HTERT RPE-1 (cell line): ENCODE measurements around the gene LYSMD2.

Experiments used
- in situ Hi-C: fragments of 300-500 bp; cut with MboI; formaldehyde crosslinking; loops from 4 replicates; pipeline ENCODE4 v1.14.3; 2020; ENCODE audit warnings: low sequenced_read_pairs

LYSMD2 gene

DNA sequence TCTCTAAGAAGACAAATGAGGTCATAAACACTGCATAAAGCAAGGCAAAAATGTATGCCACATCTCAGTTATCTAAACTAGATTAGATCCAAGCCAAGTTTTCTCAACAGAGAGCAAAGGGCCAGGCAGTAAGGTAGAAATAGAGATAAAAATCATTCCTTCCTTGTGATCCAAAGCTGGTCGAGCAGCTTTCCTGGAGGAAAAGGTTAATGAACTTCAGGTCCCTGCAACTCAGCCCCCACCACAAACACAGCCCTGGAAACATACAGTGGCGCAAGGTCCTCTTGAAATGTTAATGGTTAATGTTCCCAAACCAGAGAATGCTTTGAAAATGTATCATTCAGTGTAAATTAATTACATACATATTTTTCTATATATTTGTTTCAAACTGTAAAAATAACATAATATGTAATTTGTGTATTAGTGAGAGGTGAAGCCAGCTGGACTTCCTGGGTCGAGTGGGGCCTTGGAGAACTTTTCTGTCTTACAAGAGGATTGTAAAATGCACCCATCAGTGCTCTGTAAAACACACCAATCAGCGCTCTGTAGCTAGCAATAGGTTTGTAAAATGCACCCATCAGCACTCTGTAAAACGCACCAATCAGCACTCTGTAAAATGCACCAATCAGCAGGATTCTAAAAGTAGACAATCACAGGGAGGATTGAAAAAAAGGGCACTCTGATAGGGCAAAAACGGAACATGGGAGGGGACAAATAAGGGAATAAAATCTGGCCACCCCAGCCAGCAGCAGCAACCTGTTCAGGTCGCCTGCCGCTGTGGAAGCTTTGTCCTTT is 17.1 kb downstream of the LYSMD2 start:
- in situ Hi-C loops: no loop called here

- in situ Hi-C loops: no loop called here
Measured at GRCh38 chr15:51718746-51719145, 18.7 kb downstream of the LYSMD2 start.

- in situ Hi-C loops: no loop called here
Measured at GRCh38 chr15:51718219-51718618, 19.2 kb downstream of the LYSMD2 start.

GRCh38 chr15:51714911-51715310 is 22.5 kb downstream of the LYSMD2 start:
- in situ Hi-C loops: no loop called here

DNA sequence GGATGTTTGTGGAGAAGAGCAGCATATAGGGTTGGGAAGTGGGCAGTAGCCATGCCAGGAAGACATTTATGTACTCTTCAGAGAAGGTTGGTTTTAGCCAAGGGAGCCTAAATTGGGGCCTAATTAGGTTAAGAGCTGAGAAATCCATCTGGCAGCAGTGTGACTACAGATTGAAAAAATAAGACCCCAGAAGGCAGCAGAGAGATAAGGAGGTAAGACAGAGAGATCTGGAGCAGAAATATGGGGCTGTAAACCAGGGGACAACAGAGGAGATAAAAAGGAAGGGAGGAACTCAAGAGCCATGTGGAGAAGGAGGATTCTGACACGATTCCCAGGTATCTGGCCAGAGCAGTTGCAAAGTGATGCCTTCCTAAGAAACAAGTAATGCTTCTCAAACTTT is 23.3 kb downstream of the LYSMD2 start:
- in situ Hi-C loops: no loop called here

GRCh38 chr15:51709031-51709430 is 28.4 kb downstream of the LYSMD2 start:
- in situ Hi-C loops: no loop called here

GRCh38 chr15:51708013-51708412 is 29.4 kb downstream of the LYSMD2 start:
- in situ Hi-C loops: no loop called here

DNA sequence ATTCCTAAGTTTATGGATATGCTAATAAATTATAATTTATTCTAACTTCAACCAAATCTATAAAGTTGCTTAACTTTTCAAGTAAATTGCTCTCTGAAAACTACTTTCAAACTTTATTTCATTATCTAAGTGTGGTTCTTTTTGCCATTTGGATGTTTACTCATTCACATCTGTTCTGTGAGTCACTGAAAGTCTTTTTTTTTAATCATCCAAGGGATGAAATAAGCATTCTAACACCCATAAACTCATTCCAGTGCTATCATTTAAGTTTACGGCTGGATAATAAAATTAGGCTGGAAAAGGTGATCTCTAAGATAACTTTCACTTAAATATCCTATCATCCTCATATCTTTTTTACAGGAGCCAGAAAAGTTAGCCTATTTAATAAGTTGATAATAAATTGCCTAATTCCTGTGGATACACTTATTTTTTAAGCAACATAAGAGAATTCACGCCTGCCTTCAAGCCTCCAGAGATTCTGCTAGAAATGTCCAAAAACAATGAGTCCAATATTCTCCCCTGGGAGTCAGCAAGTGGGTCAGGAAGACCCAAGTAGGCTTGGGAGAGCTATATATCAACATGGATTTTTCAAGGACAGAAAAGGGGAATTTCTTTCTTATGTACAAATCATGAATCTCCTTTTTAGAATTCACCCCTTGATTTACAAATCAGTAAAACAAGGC is 30.4 kb downstream of the LYSMD2 start:
- in situ Hi-C loops: no loop called here

GRCh38 chr15:51706291-51706690 is 31.2 kb downstream of the LYSMD2 start:
- in situ Hi-C loops: no loop called here

GRCh38 chr15:51702710-51703109 is 34.7 kb downstream of the LYSMD2 start:
- in situ Hi-C loops: no loop called here

DNA sequence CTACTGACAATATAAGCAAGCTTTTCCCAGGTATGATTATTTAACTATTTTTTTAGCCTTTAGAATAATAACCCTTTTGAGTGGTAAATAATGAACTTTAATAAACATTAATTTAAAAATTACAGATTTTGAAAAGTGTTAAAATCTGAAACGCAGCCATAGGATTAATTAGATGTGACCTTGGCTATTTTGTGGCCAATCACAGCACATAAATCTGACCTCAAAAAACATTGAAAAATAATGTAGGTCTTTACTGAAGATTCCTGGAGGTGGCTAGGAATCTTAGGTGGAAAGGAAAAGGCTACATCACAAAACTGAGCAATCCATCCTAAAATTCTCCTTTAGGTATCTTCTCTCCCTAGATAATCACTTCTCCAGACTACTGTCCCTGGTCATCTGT is 38.1 kb downstream of the LYSMD2 start:
- in situ Hi-C loops: no loop called here

DNA sequence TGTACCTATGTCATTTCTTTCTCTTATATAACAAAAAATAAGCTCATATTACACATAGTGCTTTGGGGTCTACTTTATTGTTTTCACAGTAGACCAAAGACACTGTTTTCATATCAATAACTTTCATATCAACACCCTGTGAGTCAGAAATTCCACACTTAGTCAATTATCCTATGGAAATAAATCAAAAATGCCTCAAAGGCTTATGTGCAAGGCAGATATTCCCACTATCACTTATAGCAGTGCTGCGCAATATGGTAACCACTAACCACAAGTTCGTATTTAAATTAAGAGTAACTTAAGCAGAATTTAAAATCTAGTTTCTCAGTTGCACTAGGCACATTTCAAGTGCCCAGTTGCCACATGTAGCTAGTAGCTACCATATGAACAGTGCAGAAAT is 40.3 kb downstream of the LYSMD2 start:
- in situ Hi-C loops: no loop called here

DNA sequence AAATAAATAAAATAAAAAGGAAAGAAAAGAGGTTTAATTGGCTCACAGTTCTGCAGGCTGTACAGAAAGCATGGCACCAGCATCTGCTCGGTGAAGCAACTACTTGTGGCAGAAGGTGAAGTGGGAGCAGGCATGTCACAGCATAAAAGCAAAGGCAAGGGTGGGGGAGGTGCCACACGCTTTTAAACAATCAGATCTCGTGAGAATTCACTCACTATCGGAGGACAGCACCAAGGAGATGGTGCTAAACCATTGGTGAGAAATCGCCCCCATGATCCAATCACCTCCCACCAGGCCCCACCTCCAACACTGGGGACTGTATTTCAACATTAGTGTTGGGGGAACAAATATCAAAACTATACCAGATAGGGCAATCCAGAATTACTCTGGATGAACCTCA is 40.9 kb downstream of the LYSMD2 start:
- in situ Hi-C loops: no loop called here

GRCh38 chr15:51692154-51692553 is 45.3 kb downstream of the LYSMD2 start:
- in situ Hi-C loops: no loop called here

DNA sequence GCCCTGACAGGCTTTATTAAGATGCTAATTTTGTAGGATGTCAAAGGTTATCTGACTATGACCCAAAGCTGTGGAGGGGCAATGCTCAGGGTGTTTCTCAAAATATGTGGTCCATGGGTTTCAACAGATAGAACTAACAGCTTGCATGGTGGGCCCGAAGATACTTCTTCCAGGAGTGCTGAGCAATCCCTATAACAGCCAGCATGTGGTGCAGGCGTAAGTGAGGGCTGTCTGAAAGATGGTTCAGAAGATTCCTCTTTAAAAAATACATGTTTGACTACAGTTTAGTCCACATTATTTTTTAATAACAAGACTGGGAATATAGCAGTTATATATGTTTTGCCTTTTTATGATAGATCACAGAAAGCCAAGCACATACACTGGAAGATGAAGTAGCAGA is 48.6 kb downstream of the LYSMD2 start:
- in situ Hi-C loops: no loop called here

DNA sequence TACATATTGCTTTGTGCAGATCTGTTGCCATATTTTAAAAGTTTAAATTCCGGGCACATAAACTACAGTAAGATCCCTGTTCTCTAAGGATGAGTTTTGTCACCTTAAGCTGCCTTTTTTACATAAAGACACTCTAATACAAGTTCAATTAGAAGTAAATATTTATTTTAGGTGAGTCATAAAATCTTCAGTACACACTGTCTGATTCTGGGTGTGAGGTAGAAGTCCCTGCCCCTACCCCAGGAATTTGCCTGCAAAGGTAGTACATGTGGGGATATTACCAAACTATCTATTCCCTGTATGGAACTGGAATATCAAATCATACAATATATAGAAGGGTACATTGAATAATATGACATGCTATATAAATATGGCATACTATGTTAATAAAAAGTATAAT is 49.9 kb downstream of the LYSMD2 start:
- in situ Hi-C loops: no loop called here

DNA sequence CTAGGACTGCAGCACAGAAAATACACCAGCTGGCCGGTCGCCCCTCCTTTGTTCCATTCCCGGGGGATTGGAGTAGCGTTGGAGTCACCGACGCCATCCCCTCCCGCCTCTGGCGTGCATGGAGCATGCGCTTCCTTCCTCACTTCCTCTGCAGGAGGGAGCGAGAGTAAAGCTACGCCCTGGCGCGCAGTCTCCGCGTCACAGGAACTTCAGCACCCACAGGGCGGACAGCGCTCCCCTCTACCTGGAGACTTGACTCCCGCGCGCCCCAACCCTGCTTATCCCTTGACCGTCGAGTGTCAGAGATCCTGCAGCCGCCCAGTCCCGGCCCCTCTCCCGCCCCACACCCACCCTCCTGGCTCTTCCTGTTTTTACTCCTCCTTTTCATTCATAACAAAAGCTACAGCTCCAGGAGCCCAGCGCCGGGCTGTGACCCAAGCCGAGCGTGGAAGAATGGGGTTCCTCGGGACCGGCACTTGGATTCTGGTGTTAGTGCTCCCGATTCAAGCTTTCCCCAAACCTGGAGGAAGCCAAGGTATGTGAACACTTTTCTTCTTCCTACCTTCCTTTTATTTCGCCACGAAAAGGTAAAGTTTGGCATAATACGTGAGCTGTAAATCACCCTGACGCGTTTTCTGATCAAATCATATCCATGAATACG is 56.0 kb downstream of the LYSMD2 start, which contains the start of gene SCG3:
SCG3 (plus strand) TSS at position 201 of the 661 bp plus-strand sequence; CDS start at position 454, 253 bp downstream.
- in situ Hi-C loops: no loop called here

DNA sequence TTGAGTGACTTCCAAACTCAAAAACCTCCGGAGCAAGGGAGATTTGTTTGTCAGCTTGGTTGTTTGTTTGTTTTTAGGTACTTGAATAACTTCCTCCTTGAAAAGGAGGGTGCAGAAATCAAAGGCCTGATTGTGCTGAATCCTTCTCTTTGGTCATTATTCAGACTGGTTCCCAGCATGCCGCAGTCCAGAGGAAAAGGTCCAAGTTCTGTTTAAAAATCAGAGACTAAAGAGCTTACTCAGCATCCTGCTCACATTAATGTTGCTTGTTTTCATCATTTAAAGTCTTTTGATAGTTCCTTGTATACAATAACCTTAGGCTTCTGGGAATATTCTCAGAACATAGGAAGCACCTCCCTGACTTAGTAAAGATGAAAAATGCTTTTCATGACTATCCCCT is 57.1 kb downstream of the LYSMD2 start:
- in situ Hi-C loops: no loop called here

DNA sequence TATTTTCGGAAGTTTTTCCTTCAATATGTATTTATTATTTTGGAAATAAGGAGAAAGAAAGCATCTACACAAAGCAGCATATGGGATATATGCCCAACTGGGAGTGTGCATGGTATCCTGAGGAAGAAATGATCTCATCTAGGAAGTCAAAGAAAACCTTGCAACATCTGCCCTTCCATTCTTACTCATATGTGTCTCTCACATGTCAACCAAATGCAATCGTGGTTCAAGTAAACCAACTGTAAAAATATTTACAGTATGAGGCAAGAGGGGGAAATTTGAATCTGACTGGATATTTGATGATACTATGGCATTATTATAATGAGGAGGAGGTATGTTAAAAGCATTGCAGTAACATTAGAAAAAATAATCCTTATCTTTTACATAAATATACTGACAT is 59.4 kb downstream of the LYSMD2 start:
- in situ Hi-C loops: no loop called here

- in situ Hi-C loops: no loop called here
Measured at GRCh38 chr15:51677452-51677851, 60.0 kb downstream of the LYSMD2 start.

DNA sequence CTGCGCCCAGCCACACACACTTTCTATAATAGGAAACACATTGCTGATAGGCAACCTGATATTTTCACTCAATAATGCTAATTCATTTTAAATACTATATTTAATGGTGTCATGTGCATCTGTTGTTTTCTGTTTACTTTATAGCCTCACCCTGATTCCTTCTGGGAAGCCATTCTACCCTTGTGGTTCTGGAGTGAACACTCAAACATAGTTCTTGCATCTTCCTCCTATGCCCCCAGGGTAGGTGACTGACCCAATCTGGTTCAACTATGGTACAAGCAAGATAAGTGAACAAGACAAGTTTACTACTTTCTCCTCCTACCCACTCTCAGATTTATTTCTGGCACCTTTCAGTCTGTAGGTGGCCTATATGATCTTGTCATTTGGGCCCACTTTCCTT is 60.4 kb downstream of the LYSMD2 start:
- in situ Hi-C loops: no loop called here

DNA sequence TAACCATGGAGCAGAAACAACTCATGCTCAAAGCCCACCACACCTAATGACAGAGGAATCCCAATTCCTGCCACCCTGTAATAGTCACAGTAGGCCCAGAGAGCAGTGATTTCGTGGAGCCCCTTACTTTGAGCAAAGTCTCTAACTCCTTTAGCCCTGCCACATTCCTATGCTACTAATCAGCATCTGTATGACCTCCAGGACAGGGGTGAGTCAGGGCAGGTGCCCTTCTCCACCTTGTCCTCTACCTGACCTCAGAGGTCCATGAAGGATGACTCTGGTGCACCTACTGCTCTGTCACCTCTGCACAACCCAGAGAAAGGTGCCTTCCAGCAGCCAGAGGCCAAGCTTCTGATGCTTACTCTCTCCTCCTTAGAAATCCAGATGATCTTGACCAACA is 62.2 kb downstream of the LYSMD2 start:
- in situ Hi-C loops: no loop called here
